Lung microvascular endothelial cell (primary cell): Measurements from ENCODE around the gene SLC16A12. TPM values are rescaled to one million over a fixed set of nuclear protein-coding genes. Genes with fewer than 3 reads are reported as not detected.
"Not testable (repeated sequence)": the region's sequence is repeated elsewhere in the genome, so short reads cannot be mapped to it uniquely, and the experiment has no call there.

Experiments
- DNase-seq, 2 donors: peaks; one replicate each; pipeline versions ENCODE4 v3.0.0 to v3.0.0-alpha.2; 2010; ENCODE audit warnings: low read depth in 2 of 2
- total RNA-seq: library from RNA; depleted of rRNA; stranded (reverse); fragments of >200 nt; gene quantifications from 2 replicates; pipeline ENCODE4 v1.2.1, GENCODE V29; 2014

The SLC16A12 gene
- total RNA-seq, 1 donor from 2014 or later = not detected

- no peak for DNase-seq
Observed at GRCh38 chr10:89474452-89474851, 60.9 kb downstream of the SLC16A12 start.

GRCh38 chr10:89471110-89471809 lies 64.1 kb downstream of the SLC16A12 start:
- no peak for DNase-seq

GRCh38 chr10:89470628-89471027 lies 64.8 kb downstream of the SLC16A12 start:
- DNase-seq = no peak

GRCh38 chr10:89469517-89469916 lies 65.9 kb downstream of the SLC16A12 start:
- DNase-seq = peak; percentile 15 to 37

GRCh38 chr10:89468191-89468965 lies 67.0 kb downstream of the SLC16A12 start:
- DNase-seq = no peak

GRCh38 chr10:89466599-89467035 lies 68.8 kb downstream of the SLC16A12 start:
- peak; percentile 24 to 28 for DNase-seq

GRCh38 chr10:89465196-89465595 lies 70.2 kb downstream of the SLC16A12 start:
- no peak for DNase-seq

- DNase-seq = no peak
Observed at GRCh38 chr10:89463846-89464537, 71.4 kb downstream of the SLC16A12 start.

- no peak for DNase-seq
Observed at GRCh38 chr10:89458784-89459183, 76.6 kb downstream of the SLC16A12 start.

- peak; percentile 63 to 81 for DNase-seq
Observed at GRCh38 chr10:89458291-89458690, 77.1 kb downstream of the SLC16A12 start.

GRCh38 chr10:89454561-89455347 lies 80.6 kb downstream of the SLC16A12 start:
- DNase-seq = no peak

- no peak for DNase-seq
Observed at GRCh38 chr10:89452193-89452592, 83.2 kb downstream of the SLC16A12 start.

GRCh38 chr10:89450901-89451300 lies 84.5 kb downstream of the SLC16A12 start:
- DNase-seq = no peak

- DNase-seq = not testable (repeated sequence)
Observed at GRCh38 chr10:89444819-89445218, 90.6 kb downstream of the SLC16A12 start.

- DNase-seq = no peak
Observed at GRCh38 chr10:89442289-89442688, 93.1 kb downstream of the SLC16A12 start.

GRCh38 chr10:89440226-89441009 lies 95.0 kb downstream of the SLC16A12 start:
- peak in 1 of 2 donors; percentile 39 for DNase-seq

GRCh38 chr10:89438525-89438924 lies 96.9 kb downstream of the SLC16A12 start:
- DNase-seq = no peak

GRCh38 chr10:89431977-89432376 lies 103.4 kb downstream of the SLC16A12 start:
- DNase-seq = peak; percentile 49 to 64

- no peak for DNase-seq
Observed at GRCh38 chr10:89428877-89429276, 106.5 kb downstream of the SLC16A12 start.

- DNase-seq = peak in 1 of 2 donors; percentile 47
Observed at GRCh38 chr10:89427629-89428028, 107.8 kb downstream of the SLC16A12 start.
